ENCODE data around the gene CDH2.

Gene CDH2

DNA sequence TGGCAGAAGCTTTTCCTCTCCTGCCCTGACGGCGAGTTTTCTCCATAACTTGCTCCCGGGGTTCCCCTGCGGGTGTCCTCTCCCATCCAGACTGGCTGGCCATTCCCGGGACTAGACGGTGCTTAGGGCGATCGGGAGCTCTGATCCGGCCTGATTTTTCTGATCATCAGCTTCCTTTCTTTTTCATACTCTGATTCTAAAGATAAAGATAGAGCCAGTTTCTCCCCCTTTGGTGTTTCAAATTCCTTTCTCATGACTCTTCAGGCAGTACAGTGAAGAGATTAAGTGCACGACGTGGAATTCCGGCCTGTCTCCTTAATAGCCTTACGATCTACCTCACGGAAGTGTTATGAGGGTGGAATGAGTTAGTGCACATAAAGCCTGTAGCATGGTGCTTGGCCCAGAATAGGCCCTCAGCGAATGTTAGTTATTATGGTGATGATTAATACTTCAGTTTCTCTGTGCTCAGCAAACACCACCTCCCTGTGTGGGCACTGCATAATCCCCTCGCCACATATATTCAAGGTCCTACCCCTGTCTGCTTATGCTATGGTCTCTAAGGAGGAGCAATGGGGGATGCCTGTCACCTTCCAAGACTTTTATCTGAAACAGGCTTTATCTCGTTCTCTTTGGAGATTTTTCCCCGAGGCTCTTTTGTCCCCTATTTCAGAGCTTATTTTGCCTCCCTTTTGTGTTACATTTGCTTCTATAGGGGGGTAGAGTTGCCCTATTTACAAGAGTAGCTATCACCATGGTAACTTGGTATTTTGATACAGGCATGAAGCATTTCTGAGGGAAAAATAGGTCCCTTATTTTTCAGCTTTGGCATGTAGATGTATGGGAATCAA is 254.8 kb downstream of the CDH2 start:
- TF ChIP-seq, protein P1, sequence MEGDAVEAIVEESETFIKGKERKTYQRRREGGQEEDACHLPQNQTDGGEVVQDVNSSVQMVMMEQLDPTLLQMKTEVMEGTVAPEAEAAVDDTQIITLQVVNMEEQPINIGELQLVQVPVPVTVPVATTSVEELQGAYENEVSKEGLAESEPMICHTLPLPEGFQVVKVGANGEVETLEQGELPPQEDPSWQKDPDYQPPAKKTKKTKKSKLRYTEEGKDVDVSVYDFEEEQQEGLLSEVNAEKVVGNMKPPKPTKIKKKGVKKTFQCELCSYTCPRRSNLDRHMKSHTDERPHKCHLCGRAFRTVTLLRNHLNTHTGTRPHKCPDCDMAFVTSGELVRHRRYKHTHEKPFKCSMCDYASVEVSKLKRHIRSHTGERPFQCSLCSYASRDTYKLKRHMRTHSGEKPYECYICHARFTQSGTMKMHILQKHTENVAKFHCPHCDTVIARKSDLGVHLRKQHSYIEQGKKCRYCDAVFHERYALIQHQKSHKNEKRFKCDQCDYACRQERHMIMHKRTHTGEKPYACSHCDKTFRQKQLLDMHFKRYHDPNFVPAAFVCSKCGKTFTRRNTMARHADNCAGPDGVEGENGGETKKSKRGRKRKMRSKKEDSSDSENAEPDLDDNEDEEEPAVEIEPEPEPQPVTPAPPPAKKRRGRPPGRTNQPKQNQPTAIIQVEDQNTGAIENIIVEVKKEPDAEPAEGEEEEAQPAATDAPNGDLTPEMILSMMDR (IDR thresholded peaks at IDR 0.05): no peak

DNA sequence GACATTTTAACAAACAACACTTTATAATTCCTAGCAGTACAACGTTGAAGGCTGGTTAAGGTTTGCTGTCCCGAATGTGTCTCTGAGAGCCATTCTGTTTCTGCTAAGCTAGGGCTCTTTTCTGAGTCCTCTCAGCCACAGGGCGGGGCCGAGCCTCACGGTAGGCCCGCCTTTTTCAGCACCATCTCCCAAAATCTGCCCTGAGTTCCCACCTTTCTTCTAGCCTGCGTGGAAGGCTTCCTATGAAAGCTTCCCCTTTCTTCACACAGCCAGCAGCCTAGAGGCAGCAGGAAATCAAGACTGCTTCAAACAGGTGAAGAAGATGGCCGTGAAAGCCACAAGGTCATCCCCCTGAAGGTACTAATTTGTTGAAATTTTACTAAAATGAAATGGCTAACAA is 255.5 kb downstream of the CDH2 start:
- TF ChIP-seq, protein P1 (IDR thresholded peaks at IDR 0.05): no peak

DNA sequence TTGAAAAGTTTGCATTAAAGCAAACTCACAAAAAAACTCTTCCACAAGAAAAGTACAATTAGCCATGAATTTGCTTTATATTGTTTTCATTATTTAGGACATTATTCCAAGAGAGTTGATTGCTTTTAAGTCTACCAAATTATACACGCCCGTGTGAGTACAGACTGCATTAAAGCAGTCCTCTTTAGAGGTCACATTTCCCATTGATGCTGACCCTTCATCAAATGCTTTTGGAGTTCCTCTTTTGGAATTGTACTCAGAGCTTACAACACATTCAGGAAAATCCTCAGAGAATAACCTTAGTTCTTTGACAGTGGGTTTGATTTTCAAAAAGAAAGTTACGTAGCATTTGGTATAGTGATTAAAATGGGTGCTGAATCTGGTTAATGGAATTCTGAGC is 256.1 kb downstream of the CDH2 start:
- TF ChIP-seq, protein P1 (IDR thresholded peaks at IDR 0.05): no peak

DNA sequence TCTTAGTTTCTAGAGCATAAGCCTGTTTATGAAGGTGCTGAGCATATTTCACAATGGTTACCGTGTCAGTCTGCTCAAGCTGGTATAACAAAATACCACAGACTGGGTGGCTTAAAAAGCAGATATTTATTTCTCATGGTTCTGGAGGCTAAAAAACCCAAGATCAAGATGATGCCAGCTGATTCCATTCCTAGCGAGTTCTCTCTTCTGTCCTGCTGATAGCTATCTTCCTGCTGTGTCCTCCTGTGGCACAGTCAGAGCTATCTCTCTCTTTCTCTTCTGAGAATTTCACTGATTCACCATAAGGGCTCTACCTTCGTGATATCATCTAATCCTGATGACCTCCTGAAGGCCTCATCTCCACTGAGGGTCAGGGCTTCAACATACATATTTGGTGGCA is 273.0 kb downstream of the CDH2 start:
- TF ChIP-seq, protein P1 (IDR thresholded peaks at IDR 0.05): no peak

DNA sequence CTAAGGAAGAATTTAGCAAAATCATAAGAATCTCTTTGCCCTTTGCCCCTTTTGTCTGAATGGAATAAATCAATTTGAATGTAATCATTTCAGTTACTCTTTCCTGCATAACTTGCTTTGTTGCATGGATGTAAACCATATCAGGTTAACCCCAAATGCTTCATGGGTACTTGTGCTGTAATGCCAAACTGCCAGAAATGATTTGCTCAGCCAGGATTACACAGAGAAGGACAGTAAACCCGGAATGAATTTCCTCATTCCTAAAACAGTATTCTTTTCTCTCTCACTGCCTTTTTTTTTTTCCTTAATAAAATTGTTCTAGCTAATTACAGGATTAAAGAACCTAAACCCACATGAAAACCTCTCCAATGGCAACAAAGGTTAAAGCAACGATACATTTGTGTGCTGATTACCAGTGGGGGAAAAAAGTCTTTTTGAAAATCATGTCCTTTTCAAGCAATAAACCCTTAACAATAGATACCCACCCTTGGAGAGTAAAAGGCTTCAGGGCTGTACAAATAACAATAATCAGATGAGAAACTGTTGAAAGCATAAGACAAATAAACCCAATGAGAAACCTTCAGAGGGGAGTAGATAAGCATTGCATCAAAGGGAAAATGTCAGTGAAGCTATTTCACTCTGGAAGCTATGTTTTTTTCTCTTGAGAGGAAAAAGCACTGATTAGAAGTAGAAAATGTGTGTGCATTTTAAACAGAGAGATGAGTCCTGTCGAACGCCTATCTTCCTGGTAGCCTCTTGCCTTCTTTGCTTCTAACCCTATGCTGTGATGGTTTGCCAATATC is 275.3 kb downstream of the CDH2 start:
- TF ChIP-seq, protein P1 (IDR thresholded peaks at IDR 0.05): no peak

Data from LNCAP (cell line).